ENCODE results near the gene ST8SIA5. TPM values are rescaled to one million over a fixed set of nuclear protein-coding genes. Genes with fewer than 3 reads are reported as not detected.

Gene ST8SIA5
- total and polyA plus RNA-seq, 2 of the 13 experiments (the other 11 are each of a cell fraction or from before 2014, with no cell fraction given): 0.07 to 0.20 TPM

GRCh38 chr18:46764586-46764985 lies 7.7 kb upstream of the ST8SIA5 start:
- H3K4me3 ChIP-seq (replicated peaks in 1 of 3; ENCODE audit: insufficient read depth in 1 of 3, low read depth in 2 of 3, low read length in 3 of 3): no peak overlapping the region
- POLR2A ChIA-PET: no interaction called here
- H3K27me3 ChIP-seq (ENCODE audit: control insufficient read depth in 1 of 2, insufficient read depth in 2 of 2, low read length in 2 of 2): peaks cover 3 to 10% of the 10 kb centered on the region in 2 experiments; a peak in 2 of 5 replicates
- H4K20me1 ChIP-seq (ENCODE audit: insufficient read depth, low read length): no peaks in the 10 kb centered on the region
- BruUV-seq (replicated peaks): no TSS peak
- no peaks in the 10 kb centered on the region for H3K9me3 ChIP-seq (ENCODE audit: low read length)
- in situ Hi-C loops (cut with HindIII; ENCODE audit: extremely low pct_ligation_motif_present, low pct_unique_long_range_greater_than_20kb) (no loop called here), intact Hi-C loops (cut with micrococcal nuclease; ENCODE audit: unreplicated experiment) (no loop called here)
- H3K9ac ChIP-seq (ENCODE audit: insufficient read depth, low read depth, low read length): no peak overlapping the region
- FAIRE-seq: no peak
- CTCF ChIA-PET (ENCODE audit: low intra/inter-chr PET ratio, low total read pairs): no interaction called here
- H3K4me1 ChIP-seq (ENCODE audit: insufficient read depth, low read length): no peaks in the 10 kb centered on the region
- H3K36me3 ChIP-seq (replicated peaks in 1 of 2; ENCODE audit: control insufficient read depth in 1 of 2, insufficient read depth in 2 of 2, low read length in 2 of 2): no peaks in the 10 kb centered on the region
- ATAC-seq: no peak
- no peak for TF ChIP-seq CC2D1A (CRISPR knock-in tag; IDR thresholded peaks at IDR 0.05)
- DNase-seq (ENCODE audit: low spot score): no peak
- no peaks in the 10 kb centered on the region for H3K79me2 ChIP-seq (ENCODE audit: insufficient read depth, low read length)
- WGBS (ENCODE audit: low lambda C conversion rate): 55% methylated on average over 2 of the region's 2 CpGs
- H3K27ac ChIP-seq (ENCODE audit: extremely low read length, insufficient read depth, low read length): no peak overlapping the region
- H3K4me2 ChIP-seq (ENCODE audit: low read depth, low read length): no peak overlapping the region
- no peak overlapping the region for H2AFZ ChIP-seq (ENCODE audit: low read length)

DNA sequence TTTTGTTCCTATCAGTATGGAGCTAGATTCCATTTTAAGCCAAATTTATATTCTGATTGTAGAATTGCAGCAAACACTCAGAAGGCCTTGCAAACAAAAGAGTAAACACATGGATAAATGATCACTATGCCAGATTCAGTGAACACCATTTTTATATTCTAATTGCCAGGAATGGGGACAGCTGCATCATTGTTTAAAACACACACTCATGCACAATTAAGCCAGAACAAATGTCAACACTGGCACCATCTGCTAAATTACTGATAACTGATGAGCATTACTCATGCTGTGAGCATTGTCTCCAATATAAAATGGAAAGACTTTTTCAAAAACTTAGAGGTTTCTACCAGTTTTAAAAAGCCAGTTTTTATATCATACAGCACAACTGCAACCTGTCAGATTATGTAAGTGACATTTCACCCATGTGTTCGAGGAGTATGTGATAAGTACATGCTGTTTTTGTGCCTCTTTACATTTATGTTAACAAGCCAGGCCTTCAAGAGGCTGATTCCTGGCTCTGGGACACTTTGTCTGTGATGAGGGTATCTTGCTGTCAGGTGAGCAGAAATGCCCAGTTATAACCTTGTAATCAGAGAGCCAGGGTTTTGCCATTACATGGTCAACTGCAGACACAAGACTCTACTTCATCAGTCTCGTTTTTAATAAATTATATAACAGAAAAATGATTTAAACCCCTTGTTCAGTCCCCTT lies 4.4 kb upstream of the ST8SIA5 start:
- BruUV-seq (replicated peaks): no TSS peak
- no peak for ATAC-seq
- POLR2A ChIA-PET: no interaction called here

More for the DNA sequence above, 4.4 kb upstream of the ST8SIA5 start:
- FAIRE-seq (no peak), DNase-seq (ENCODE audit: low spot score) (no peak)
- Histone ChIP-seq H3K4me2 (ENCODE audit: low read depth, low read length) (no peak overlapping the region), H3K27ac (ENCODE audit: extremely low read length, insufficient read depth, low read length) (no peak overlapping the region), H3K4me3 (replicated peaks in 1 of 3; ENCODE audit: insufficient read depth in 1 of 3, low read depth in 2 of 3, low read length in 3 of 3) (no peak overlapping the region), H3K27me3 (ENCODE audit: control insufficient read depth in 1 of 2, insufficient read depth in 2 of 2, low read length in 2 of 2) (peaks cover 5 to 27% of the 10 kb centered on the region in 2 experiments; a peak in 4 of 5 replicates), H3K9ac (ENCODE audit: insufficient read depth, low read depth, low read length) (no peak overlapping the region), H3K9me3 (ENCODE audit: low read length) (no peaks in the 10 kb centered on the region), H3K36me3 (replicated peaks in 1 of 2; ENCODE audit: control insufficient read depth in 1 of 2, insufficient read depth in 2 of 2, low read length in 2 of 2) (no peaks in the 10 kb centered on the region), H3K4me1 (ENCODE audit: insufficient read depth, low read length) (no peaks in the 10 kb centered on the region), H3K79me2 (ENCODE audit: insufficient read depth, low read length) (no peaks in the 10 kb centered on the region), H4K20me1 (ENCODE audit: insufficient read depth, low read length) (no peaks in the 10 kb centered on the region), H2AFZ (ENCODE audit: low read length) (no peak overlapping the region)
- CTCF ChIA-PET (ENCODE audit: low intra/inter-chr PET ratio, low total read pairs): no interaction called here
- intact Hi-C loops (cut with micrococcal nuclease; ENCODE audit: unreplicated experiment) (no loop called here), in situ Hi-C loops (cut with HindIII; ENCODE audit: extremely low pct_ligation_motif_present, low pct_unique_long_range_greater_than_20kb) (no loop called here)
- WGBS (ENCODE audit: low lambda C conversion rate): 0% methylated on average over 2 of the region's 2 CpGs
- TF ChIP-seq ZBTB20 (CRISPR knock-in tag; IDR thresholded peaks at IDR 0.05; ENCODE audit: borderline replicate concordance, low read depth): no peak
- no peak for TF ChIP-seq ZNF879 (CRISPR knock-in tag; IDR thresholded peaks at IDR 0.05)
- TF ChIP-seq ZNF3 (CRISPR knock-in tag; IDR thresholded peaks at IDR 0.05): no peak
